ENCODE measurements around the gene TUBGCP3.

DNA sequence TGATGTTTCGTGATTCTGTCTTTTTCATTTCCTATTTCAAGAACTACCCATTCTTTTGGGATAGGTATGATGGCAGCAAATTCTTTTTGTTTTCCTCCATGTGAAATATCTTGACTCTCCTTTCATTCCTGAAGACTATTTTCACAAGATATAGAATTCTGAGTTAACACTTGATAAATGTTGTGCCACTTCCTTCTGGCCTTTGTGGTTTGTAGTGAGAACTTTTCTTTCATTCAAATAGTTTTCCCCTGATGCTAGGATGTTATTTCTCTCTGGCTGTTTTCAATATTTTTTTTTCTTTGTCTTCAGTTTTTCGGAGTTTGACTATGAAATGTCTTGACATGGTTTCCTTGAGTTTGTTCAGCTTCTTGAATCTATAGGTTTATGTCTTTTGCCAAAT lies 8.3 kb upstream of the TUBGCP3 start:
- TF ChIP-seq POLR2A (IDR thresholded peaks at IDR 0.05; ENCODE audit: low read length) (no peak), GATA1 (IDR thresholded peaks at IDR 0.05; ENCODE audit: low read depth, low read length) (no peak)

Measured in erythroblast (primary cell).